Mammary epithelial cell (primary cell): Measurements from ENCODE around the gene PCYOX1L.

Experiments
- CTCF ChIP-seq, 2 donors: IDR thresholded peaks in 1 of 2; conservative IDR thresholded peaks in 1 of 2; 2 replicates each; pipeline ENCODE4 v1.5.1; 2011 to 2012; ENCODE audit warnings: inconsistent platforms in 2 of 2, low read length in 2 of 2, mild to moderate bottlenecking in 2 of 2, control low read depth in 1 of 2, low read depth in 1 of 2; ENCODE audit not compliant: insufficient read depth in 1 of 2; ENCODE audit errors: extremely low read depth in 1 of 2
- EZH2 ChIP-seq: IDR thresholded peaks from 2 replicates; pipeline ENCODE4 v1.6.1; 2012; ENCODE audit warnings: low read length, inconsistent platforms, borderline replicate concordance

- TF ChIP-seq CTCF (conservative IDR thresholded peaks at IDR 0.05 in 1 of 2, IDR thresholded peaks at IDR 0.05 in 1 of 2; ENCODE audit: extremely low read depth in 1 of 2, insufficient read depth in 1 of 2, low read depth in 1 of 2, low read length in 2 of 2) (no peak), EZH2 (no peak)
Observed at GRCh38 chr5:149372932-149373331, 15.1 kb downstream of the PCYOX1L start.
